Fibroblast of mammary gland (primary cell): ENCODE data around the gene GOLGB1.
A peak's percentile ranks its signal among the peaks of the same experiment; 100 is the strongest.

Source experiments
- DNase-seq: peaks from one replicate; pipeline ENCODE4 v3.0.0-alpha.2; 2010; ENCODE audit warnings: low read depth
- H3K4me3 ChIP-seq: 2 replicates; pipeline ENCODE4 v1.5.1; 2011; ENCODE audit warnings: low read depth, mild to moderate bottlenecking, low read length, moderate library complexity; ENCODE audit not compliant: control insufficient read depth
- TF ChIP-seq, protein P1 (sequence below): conservative IDR thresholded peaks from 2 replicates; pipeline ENCODE4 v1.5.1; 2011; ENCODE audit warnings: low read depth, low read length, inconsistent platforms; ENCODE audit not compliant: control insufficient read depth, insufficient read depth

Gene GOLGB1

DNA sequence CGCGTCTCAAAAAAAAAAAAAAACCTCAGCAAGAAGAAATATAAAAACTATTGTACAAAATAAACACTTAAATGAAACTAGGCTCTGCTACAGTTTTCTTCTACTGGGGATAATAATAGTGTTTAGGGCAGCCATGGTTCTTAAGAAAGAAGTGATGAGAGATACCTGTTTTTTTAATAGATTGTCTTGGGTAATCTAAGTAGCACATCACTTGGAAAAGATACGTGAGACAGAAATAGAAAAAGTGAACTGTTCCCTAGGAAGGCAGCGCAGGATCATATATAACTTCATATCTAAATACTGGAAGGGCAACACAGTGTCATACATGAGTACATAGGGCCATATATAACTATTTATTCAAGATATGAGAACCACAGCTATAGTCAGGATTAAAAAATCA is 11.9 kb downstream of the GOLGB1 start:
- TF ChIP-seq, protein P1, sequence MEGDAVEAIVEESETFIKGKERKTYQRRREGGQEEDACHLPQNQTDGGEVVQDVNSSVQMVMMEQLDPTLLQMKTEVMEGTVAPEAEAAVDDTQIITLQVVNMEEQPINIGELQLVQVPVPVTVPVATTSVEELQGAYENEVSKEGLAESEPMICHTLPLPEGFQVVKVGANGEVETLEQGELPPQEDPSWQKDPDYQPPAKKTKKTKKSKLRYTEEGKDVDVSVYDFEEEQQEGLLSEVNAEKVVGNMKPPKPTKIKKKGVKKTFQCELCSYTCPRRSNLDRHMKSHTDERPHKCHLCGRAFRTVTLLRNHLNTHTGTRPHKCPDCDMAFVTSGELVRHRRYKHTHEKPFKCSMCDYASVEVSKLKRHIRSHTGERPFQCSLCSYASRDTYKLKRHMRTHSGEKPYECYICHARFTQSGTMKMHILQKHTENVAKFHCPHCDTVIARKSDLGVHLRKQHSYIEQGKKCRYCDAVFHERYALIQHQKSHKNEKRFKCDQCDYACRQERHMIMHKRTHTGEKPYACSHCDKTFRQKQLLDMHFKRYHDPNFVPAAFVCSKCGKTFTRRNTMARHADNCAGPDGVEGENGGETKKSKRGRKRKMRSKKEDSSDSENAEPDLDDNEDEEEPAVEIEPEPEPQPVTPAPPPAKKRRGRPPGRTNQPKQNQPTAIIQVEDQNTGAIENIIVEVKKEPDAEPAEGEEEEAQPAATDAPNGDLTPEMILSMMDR = no peak
- H3K4me3 ChIP-seq = no peak overlapping the region
- no peak for DNase-seq

DNA sequence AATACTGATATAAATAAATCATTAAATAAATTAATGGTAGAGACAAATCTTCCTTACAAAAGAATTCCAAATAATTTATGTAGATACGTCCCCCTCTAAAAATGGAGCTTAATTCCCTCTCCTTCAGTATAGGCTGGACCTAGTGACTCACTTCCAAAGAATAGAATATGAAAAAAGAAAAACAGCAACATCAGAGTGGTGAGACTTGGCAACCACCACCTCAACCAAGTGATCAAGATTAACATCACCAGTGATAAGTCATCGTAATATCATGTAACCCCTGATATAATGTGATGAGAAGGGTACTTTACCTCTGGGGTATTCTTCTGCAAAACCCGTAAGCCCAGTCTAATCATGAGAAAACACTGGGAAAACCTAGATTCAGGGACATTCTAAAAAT is 13.4 kb downstream of the GOLGB1 start:
- H3K4me3 ChIP-seq = no peak overlapping the region
- peak; percentile 41 for DNase-seq
- TF ChIP-seq, protein P1 = no peak

GRCh38 chr3:121735047-121735696 is 14.4 kb downstream of the GOLGB1 start:
- TF ChIP-seq, protein P1 = no peak
- no peak for DNase-seq
- H3K4me3 ChIP-seq = no peak overlapping the region

GRCh38 chr3:121730940-121731687 is 18.4 kb downstream of the GOLGB1 start:
- TF ChIP-seq, protein P1 = no peak
- DNase-seq = no peak
- H3K4me3 ChIP-seq = no peak overlapping the region

DNA sequence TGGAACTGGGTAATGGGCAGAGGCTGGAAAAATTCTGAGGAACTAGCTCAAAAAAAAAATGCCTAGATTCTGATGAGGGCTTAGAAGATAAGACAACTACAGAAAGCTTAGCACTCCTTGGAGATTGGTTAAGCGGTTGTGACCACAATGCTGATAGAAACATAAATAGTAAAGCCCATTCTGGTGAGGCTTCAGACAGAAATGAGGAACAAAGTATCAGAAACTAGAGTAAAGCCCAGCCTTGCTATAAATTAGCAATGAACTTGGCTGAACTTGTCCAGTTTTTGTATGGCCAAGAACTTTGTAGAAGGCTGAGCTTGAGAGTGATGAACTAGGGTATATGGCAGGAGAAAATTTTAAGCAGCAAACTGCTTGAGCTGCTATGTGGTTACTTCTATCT is 25.4 kb downstream of the GOLGB1 start:
- DNase-seq = no peak
- no peak overlapping the region for H3K4me3 ChIP-seq
- TF ChIP-seq, protein P1 = no peak

- TF ChIP-seq, protein P1 = no peak
- DNase-seq = no peak
- no peak overlapping the region for H3K4me3 ChIP-seq
These were observed 26.1 kb downstream of the GOLGB1 start for GRCh38 chr3:121723485-121723884.

DNA sequence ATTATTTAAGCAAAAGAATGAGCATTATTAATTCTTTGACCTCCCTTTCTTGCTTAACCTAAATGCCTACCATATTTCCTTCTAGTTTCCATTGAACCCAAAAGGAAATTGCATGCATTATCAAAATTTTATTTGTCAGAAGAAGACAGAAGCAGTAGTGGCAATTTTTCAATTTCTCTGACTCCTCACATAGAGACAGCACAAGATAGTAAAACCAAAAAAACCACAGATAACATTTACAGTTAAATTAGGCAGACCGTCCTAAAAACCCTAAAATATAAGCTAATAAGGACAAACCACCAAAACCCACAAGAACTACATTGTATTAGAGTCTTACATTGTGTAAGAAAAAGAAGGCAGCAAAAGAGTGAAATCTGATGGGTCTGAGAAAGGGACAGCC is 27.1 kb downstream of the GOLGB1 start:
- TF ChIP-seq, protein P1 = no peak
- no peak for DNase-seq
- H3K4me3 ChIP-seq = no peak overlapping the region
